GOT3 (cell line): ENCODE data around the gene RBM10.

Experiments
- DNase-seq: peaks from one replicate; lab custom pipeline; 2025; ENCODE audit warnings: mixed read lengths; lab: John Stamatoyannopoulos, UW

Gene RBM10

GRCh38 chrX:47146936-47147859 lies 2.2 kb downstream of the RBM10 start:
- no peak for DNase-seq

- no peak for DNase-seq
Measured at GRCh38 chrX:47148946-47149345, 3.9 kb downstream of the RBM10 start.

- no peak for DNase-seq
Measured at GRCh38 chrX:47151435-47151834, 6.4 kb downstream of the RBM10 start.

- DNase-seq: no peak
Measured at GRCh38 chrX:47156611-47157520, 11.8 kb downstream of the RBM10 start.

- no peak for DNase-seq
Measured at GRCh38 chrX:47158131-47158530, 13.1 kb downstream of the RBM10 start.

- DNase-seq: no peak
Measured at GRCh38 chrX:47158781-47159180, 13.8 kb downstream of the RBM10 start.

GRCh38 chrX:47160781-47161180 lies 15.8 kb downstream of the RBM10 start:
- DNase-seq: no peak

GRCh38 chrX:47162927-47163583 lies 18.0 kb downstream of the RBM10 start:
- no peak for DNase-seq

GRCh38 chrX:47164420-47164819 lies 19.4 kb downstream of the RBM10 start:
- no peak for DNase-seq

GRCh38 chrX:47166126-47166525 lies 21.1 kb downstream of the RBM10 start:
- DNase-seq: no peak

- no peak for DNase-seq
Measured at GRCh38 chrX:47168495-47169073, 23.6 kb downstream of the RBM10 start.

GRCh38 chrX:47169273-47169672 lies 24.3 kb downstream of the RBM10 start:
- no peak for DNase-seq

GRCh38 chrX:47169726-47170515 lies 24.9 kb downstream of the RBM10 start:
- DNase-seq: no peak

- DNase-seq: no peak
Measured at GRCh38 chrX:47170861-47171692, 26.1 kb downstream of the RBM10 start.

GRCh38 chrX:47171996-47172395 lies 27.0 kb downstream of the RBM10 start:
- DNase-seq: no peak

- DNase-seq: no peak
Measured at GRCh38 chrX:47172549-47172948, 27.5 kb downstream of the RBM10 start.

- no peak for DNase-seq
Measured at GRCh38 chrX:47172971-47173792, 28.2 kb downstream of the RBM10 start.

- no peak for DNase-seq
Measured at GRCh38 chrX:47174376-47174775, 29.4 kb downstream of the RBM10 start.
